Measurements from ENCODE around the gene PTPN7.

The PTPN7 gene

GRCh38 chr1:202158810-202159533, 1.4 kb downstream of the PTPN7 start:
- H3K4me3 ChIP-seq (ENCODE audit: low read length), result no peak overlapping the region
- no peaks in the 10 kb centered on the region for H3K9me3 ChIP-seq (ENCODE audit: low read length)
- no peaks in the 10 kb centered on the region for H3K4me1 ChIP-seq (ENCODE audit: insufficient read depth, low read length)
- H2AFZ ChIP-seq (ENCODE audit: low read depth, low read length), result no peak overlapping the region
- H3K36me3 ChIP-seq (ENCODE audit: insufficient read depth, low read length), result no peaks in the 10 kb centered on the region
- H3K27me3 ChIP-seq (ENCODE audit: insufficient read depth, low read length), result peaks cover 21% of the 10 kb centered on the region

- H3K9me3 ChIP-seq (ENCODE audit: low read length), result no peaks in the 10 kb centered on the region
- H2AFZ ChIP-seq (ENCODE audit: low read depth, low read length), result no peak overlapping the region
- no peaks in the 10 kb centered on the region for H3K4me1 ChIP-seq (ENCODE audit: insufficient read depth, low read length)
- no peaks in the 10 kb centered on the region for H3K36me3 ChIP-seq (ENCODE audit: insufficient read depth, low read length)
- H3K27me3 ChIP-seq (ENCODE audit: insufficient read depth, low read length), result peaks cover 16% of the 10 kb centered on the region
- H3K4me3 ChIP-seq (ENCODE audit: low read length), result no peak overlapping the region
These were observed 2.5 kb downstream of the PTPN7 start for GRCh38 chr1:202157945-202158344.

GRCh38 chr1:202156590-202156989, 3.8 kb downstream of the PTPN7 start:
- H2AFZ ChIP-seq (ENCODE audit: low read depth, low read length), result no peak overlapping the region
- H3K4me1 ChIP-seq (ENCODE audit: insufficient read depth, low read length), result no peaks in the 10 kb centered on the region
- H3K36me3 ChIP-seq (ENCODE audit: insufficient read depth, low read length), result no peaks in the 10 kb centered on the region
- no peaks in the 10 kb centered on the region for H3K9me3 ChIP-seq (ENCODE audit: low read length)
- H3K27me3 ChIP-seq (ENCODE audit: insufficient read depth, low read length), result peaks cover 16% of the 10 kb centered on the region
- H3K4me3 ChIP-seq (ENCODE audit: low read length), result no peak overlapping the region

- Histone ChIP-seq H3K4me1 (ENCODE audit: insufficient read depth, low read length) (no peaks in the 10 kb centered on the region), H3K4me3 (ENCODE audit: low read length) (no peak overlapping the region), H2AFZ (ENCODE audit: low read depth, low read length) (no peak overlapping the region), H3K27me3 (ENCODE audit: insufficient read depth, low read length) (peaks cover 8% of the 10 kb centered on the region), H3K36me3 (ENCODE audit: insufficient read depth, low read length) (no peaks in the 10 kb centered on the region), H3K9me3 (ENCODE audit: low read length) (no peaks in the 10 kb centered on the region)
These were observed 4.9 kb downstream of the PTPN7 start for GRCh38 chr1:202155478-202156021.

- Histone ChIP-seq H3K4me3 (ENCODE audit: low read length) (no peak overlapping the region), H3K9me3 (ENCODE audit: low read length) (no peaks in the 10 kb centered on the region), H2AFZ (ENCODE audit: low read depth, low read length) (no peak overlapping the region), H3K36me3 (ENCODE audit: insufficient read depth, low read length) (no peaks in the 10 kb centered on the region), H3K4me1 (ENCODE audit: insufficient read depth, low read length) (no peaks in the 10 kb centered on the region), H3K27me3 (ENCODE audit: insufficient read depth, low read length) (peaks cover 9% of the 10 kb centered on the region)
These were observed 5.5 kb downstream of the PTPN7 start for GRCh38 chr1:202154766-202155477.

GRCh38 chr1:202154148-202154765, 6.1 kb downstream of the PTPN7 start:
- H3K4me3 ChIP-seq (ENCODE audit: low read length), result no peak overlapping the region
- H3K36me3 ChIP-seq (ENCODE audit: insufficient read depth, low read length), result no peaks in the 10 kb centered on the region
- H3K4me1 ChIP-seq (ENCODE audit: insufficient read depth, low read length), result no peaks in the 10 kb centered on the region
- H3K27me3 ChIP-seq (ENCODE audit: insufficient read depth, low read length), result peaks cover 9% of the 10 kb centered on the region
- no peaks in the 10 kb centered on the region for H3K9me3 ChIP-seq (ENCODE audit: low read length)
- H2AFZ ChIP-seq (ENCODE audit: low read depth, low read length), result no peak overlapping the region

GRCh38 chr1:202153284-202153683, 7.1 kb downstream of the PTPN7 start:
- no peak overlapping the region for H3K4me3 ChIP-seq (ENCODE audit: low read length)
- H3K27me3 ChIP-seq (ENCODE audit: insufficient read depth, low read length), result peaks cover 9% of the 10 kb centered on the region
- H2AFZ ChIP-seq (ENCODE audit: low read depth, low read length), result no peak overlapping the region
- H3K9me3 ChIP-seq (ENCODE audit: low read length), result no peaks in the 10 kb centered on the region
- H3K4me1 ChIP-seq (ENCODE audit: insufficient read depth, low read length), result no peaks in the 10 kb centered on the region
- no peaks in the 10 kb centered on the region for H3K36me3 ChIP-seq (ENCODE audit: insufficient read depth, low read length)

- Histone ChIP-seq H3K4me3 (ENCODE audit: low read length) (no peak overlapping the region), H2AFZ (ENCODE audit: low read depth, low read length) (no peak overlapping the region), H3K9me3 (ENCODE audit: low read length) (no peaks in the 10 kb centered on the region), H3K27me3 (ENCODE audit: insufficient read depth, low read length) (peaks cover 13% of the 10 kb centered on the region), H3K36me3 (ENCODE audit: insufficient read depth, low read length) (no peaks in the 10 kb centered on the region), H3K4me1 (ENCODE audit: insufficient read depth, low read length) (no peaks in the 10 kb centered on the region)
These were observed 8.0 kb downstream of the PTPN7 start for GRCh38 chr1:202152399-202152798.

GRCh38 chr1:202151045-202151444, 9.4 kb downstream of the PTPN7 start:
- Histone ChIP-seq H3K27me3 (ENCODE audit: insufficient read depth, low read length) (peaks cover 20% of the 10 kb centered on the region), H3K4me1 (ENCODE audit: insufficient read depth, low read length) (no peaks in the 10 kb centered on the region), H2AFZ (ENCODE audit: low read depth, low read length) (no peak overlapping the region), H3K4me3 (ENCODE audit: low read length) (no peak overlapping the region), H3K9me3 (ENCODE audit: low read length) (no peaks in the 10 kb centered on the region), H3K36me3 (ENCODE audit: insufficient read depth, low read length) (no peaks in the 10 kb centered on the region)

- Histone ChIP-seq H3K4me1 (ENCODE audit: insufficient read depth, low read length) (no peaks in the 10 kb centered on the region), H3K36me3 (ENCODE audit: insufficient read depth, low read length) (no peaks in the 10 kb centered on the region), H3K27me3 (ENCODE audit: insufficient read depth, low read length) (peaks cover 20% of the 10 kb centered on the region), H3K9me3 (ENCODE audit: low read length) (no peaks in the 10 kb centered on the region), H2AFZ (ENCODE audit: low read depth, low read length) (no peak overlapping the region), H3K4me3 (ENCODE audit: low read length) (no peak overlapping the region)
These were observed 9.8 kb downstream of the PTPN7 start for GRCh38 chr1:202150602-202151001.

GRCh38 chr1:202150187-202150586, 10.2 kb downstream of the PTPN7 start:
- no peaks in the 10 kb centered on the region for H3K36me3 ChIP-seq (ENCODE audit: insufficient read depth, low read length)
- no peaks in the 10 kb centered on the region for H3K9me3 ChIP-seq (ENCODE audit: low read length)
- peaks cover 3% of the 10 kb centered on the region for H3K4me1 ChIP-seq (ENCODE audit: insufficient read depth, low read length)
- peaks cover 20% of the 10 kb centered on the region for H3K27me3 ChIP-seq (ENCODE audit: insufficient read depth, low read length)
- H3K4me3 ChIP-seq (ENCODE audit: low read length), result no peak overlapping the region
- H2AFZ ChIP-seq (ENCODE audit: low read depth, low read length), result no peak overlapping the region

- Histone ChIP-seq H3K36me3 (ENCODE audit: insufficient read depth, low read length) (no peaks in the 10 kb centered on the region), H3K27me3 (ENCODE audit: insufficient read depth, low read length) (peaks cover 20% of the 10 kb centered on the region), H3K4me1 (ENCODE audit: insufficient read depth, low read length) (peaks cover 7% of the 10 kb centered on the region), H2AFZ (ENCODE audit: low read depth, low read length) (no peak overlapping the region), H3K9me3 (ENCODE audit: low read length) (no peaks in the 10 kb centered on the region), H3K4me3 (ENCODE audit: low read length) (no peak overlapping the region)
These were observed 10.8 kb downstream of the PTPN7 start for GRCh38 chr1:202149566-202149965.

GRCh38 chr1:202148391-202148790, 12.0 kb downstream of the PTPN7 start:
- Histone ChIP-seq H3K4me3 (ENCODE audit: low read length) (no peak overlapping the region), H2AFZ (ENCODE audit: low read depth, low read length) (no peak overlapping the region), H3K4me1 (ENCODE audit: insufficient read depth, low read length) (peaks cover 8% of the 10 kb centered on the region), H3K9me3 (ENCODE audit: low read length) (no peaks in the 10 kb centered on the region), H3K36me3 (ENCODE audit: insufficient read depth, low read length) (no peaks in the 10 kb centered on the region), H3K27me3 (ENCODE audit: insufficient read depth, low read length) (peaks cover 20% of the 10 kb centered on the region)

All from neuron (in vitro differentiated cells).